RWPE1 (cell line): Measurements from ENCODE around the gene YWHAB.
A peak's percentile ranks its signal among the peaks of the same experiment; 100 is the strongest.

Experiments used
- CTCF ChIA-PET: fragments of 350-600 bp; sonication (Branson Sonifier 250); formaldehyde crosslinking; extraction: SDS; loops from one replicate; lab custom pipeline; 2021; lab: Yijun Ruan, JAX
- POLR2A ChIA-PET: fragments of 400-600 bp; formaldehyde crosslinking; extraction: SDS; loops from one replicate; lab custom pipeline; 2020; ENCODE audit warnings: antibody characterized with exemption; ENCODE audit not compliant: low non-redundant PET; lab: Yijun Ruan, JAX
- DNase-seq: peaks from one replicate; pipeline ENCODE4 v3.0.0; 2012; ENCODE audit warnings: low spot score
- H3K27ac ChIP-seq: fragments of 450-650 bp; 2 replicates; pipeline ENCODE4 v1.5.1; 2017
- TF ChIP-seq, protein P1 (sequence below): fragments of 450-650 bp; conservative IDR thresholded peaks from 2 replicates; pipeline ENCODE4 v1.5.1; 2017; ENCODE audit warnings: low read depth, mild to moderate bottlenecking

Gene YWHAB

GRCh38 chr20:44886828-44887227 lies 1.3 kb downstream of the YWHAB start:
- POLR2A ChIA-PET, result no interaction called here
- TF ChIP-seq, protein P1, sequence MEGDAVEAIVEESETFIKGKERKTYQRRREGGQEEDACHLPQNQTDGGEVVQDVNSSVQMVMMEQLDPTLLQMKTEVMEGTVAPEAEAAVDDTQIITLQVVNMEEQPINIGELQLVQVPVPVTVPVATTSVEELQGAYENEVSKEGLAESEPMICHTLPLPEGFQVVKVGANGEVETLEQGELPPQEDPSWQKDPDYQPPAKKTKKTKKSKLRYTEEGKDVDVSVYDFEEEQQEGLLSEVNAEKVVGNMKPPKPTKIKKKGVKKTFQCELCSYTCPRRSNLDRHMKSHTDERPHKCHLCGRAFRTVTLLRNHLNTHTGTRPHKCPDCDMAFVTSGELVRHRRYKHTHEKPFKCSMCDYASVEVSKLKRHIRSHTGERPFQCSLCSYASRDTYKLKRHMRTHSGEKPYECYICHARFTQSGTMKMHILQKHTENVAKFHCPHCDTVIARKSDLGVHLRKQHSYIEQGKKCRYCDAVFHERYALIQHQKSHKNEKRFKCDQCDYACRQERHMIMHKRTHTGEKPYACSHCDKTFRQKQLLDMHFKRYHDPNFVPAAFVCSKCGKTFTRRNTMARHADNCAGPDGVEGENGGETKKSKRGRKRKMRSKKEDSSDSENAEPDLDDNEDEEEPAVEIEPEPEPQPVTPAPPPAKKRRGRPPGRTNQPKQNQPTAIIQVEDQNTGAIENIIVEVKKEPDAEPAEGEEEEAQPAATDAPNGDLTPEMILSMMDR, result no peak
- DNase-seq, result no peak
- H3K27ac ChIP-seq, result no peak overlapping the region; the same call in 1 of the 2 replicates
- CTCF ChIA-PET, result no interaction called here

DNA sequence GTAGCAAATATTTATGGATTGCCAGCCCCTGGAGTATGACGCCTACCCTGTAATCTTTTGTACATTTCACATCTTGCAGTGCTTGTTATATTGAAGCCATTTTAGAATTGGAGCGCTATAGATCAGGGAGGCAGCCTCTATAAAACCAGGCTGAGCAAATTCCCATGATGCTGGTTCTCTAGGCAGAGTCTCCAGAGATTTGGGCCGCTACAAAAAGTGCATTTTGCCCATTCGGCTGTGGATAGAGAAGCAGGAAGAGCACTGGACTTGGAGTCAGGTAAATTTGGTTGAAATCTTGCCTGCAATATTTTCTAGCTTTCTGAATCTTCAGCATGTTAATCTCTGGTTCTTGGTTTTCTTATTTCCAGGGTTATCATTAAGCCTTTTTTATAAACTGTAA lies 2.0 kb downstream of the YWHAB start:
- TF ChIP-seq, protein P1, result no peak
- no peak overlapping the region for H3K27ac ChIP-seq
- DNase-seq, result no peak
- ChIA-PET POLR2A (no interaction called here), CTCF (interaction anchor here (0.6 to 1.4 kb wide), 5 partner anchors 9 to 943 kb away, joined by 3 to 5 read pairs (median 3); no protein-coding TSS in a partner anchor)

- no peak overlapping the region for H3K27ac ChIP-seq
- ChIA-PET CTCF (interaction anchor here (0.6 to 1.4 kb wide), 6 partner anchors 8 to 942 kb away, joined by 3 to 5 read pairs (median 4); no protein-coding TSS in a partner anchor), POLR2A (interaction anchor here (0.6 kb wide), 1 partner anchor 21 kb away, joined by 3 read pairs; no protein-coding TSS in a partner anchor)
- TF ChIP-seq, protein P1, result peak; percentile 22; the same call in 1 of the 2 replicates
- DNase-seq, result peak; percentile 78
These were observed 3.0 kb downstream of the YWHAB start for GRCh38 chr20:44888226-44889103.

DNA sequence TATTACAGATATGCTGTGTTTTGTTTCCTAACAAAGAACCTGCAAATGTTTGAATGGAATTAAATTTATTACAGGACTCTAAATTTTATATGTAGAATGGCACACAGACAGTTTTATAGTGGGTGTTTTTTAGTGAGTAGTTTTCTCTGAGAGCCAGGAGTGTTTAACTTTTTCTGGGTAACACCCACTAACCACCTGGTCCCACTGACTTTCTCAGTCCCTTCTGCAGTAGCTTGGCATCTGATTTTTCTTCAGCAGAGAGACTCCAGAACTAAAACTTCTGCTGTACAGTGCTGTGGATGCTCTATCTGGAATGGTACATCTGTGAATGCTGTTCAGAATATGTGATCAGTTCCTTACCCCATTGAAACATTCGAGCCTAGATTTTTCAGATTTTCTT lies 6.3 kb downstream of the YWHAB start:
- ChIA-PET CTCF (interaction anchor here (0.7 kb wide), 1 partner anchor 11 kb away, joined by 3 read pairs; no protein-coding TSS in a partner anchor), POLR2A (no interaction called here)
- TF ChIP-seq, protein P1, result no peak
- no peak overlapping the region for H3K27ac ChIP-seq
- no peak for DNase-seq

- ChIA-PET POLR2A (no interaction called here), CTCF (no interaction called here)
- H3K27ac ChIP-seq, result no peak overlapping the region
- TF ChIP-seq, protein P1, result no peak
- no peak for DNase-seq
These were observed 9.5 kb downstream of the YWHAB start for GRCh38 chr20:44894959-44895358.

- no peak for DNase-seq
- TF ChIP-seq, protein P1, result no peak
- ChIA-PET POLR2A (interaction anchor here (0.8 kb wide), 1 partner anchor 11 kb away, joined by 5 read pairs; the partner anchor contains the start of gene YWHAB), CTCF (interaction anchor here (0.6 to 1.3 kb wide), 5 partner anchors 8 to 874 kb away, joined by 3 to 4 read pairs (median 3); no protein-coding TSS in a partner anchor)
- no peak overlapping the region for H3K27ac ChIP-seq
These were observed 11.1 kb downstream of the YWHAB start for GRCh38 chr20:44896583-44896982.
